Astrocyte (in vitro differentiated cells and primary cell): ENCODE measurements around the gene REPIN1. TPM values are rescaled to one million over a fixed set of nuclear protein-coding genes. Genes with fewer than 3 reads are reported as not detected.

Source experiments
- DNase-seq: peaks from one replicate; pipeline ENCODE4 v3.0.0-alpha.2; 2010; ENCODE audit warnings: low read depth
- FAIRE-seq: peaks from 2 replicates; lab custom pipeline; 2011; peaks lifted over from hg19 to GRCh38; lab: Jason Lieb, UNC
- H2AFZ ChIP-seq: 2 replicates; pipeline ENCODE4 v1.6.0; 2012; ENCODE audit warnings: low read depth, low read length, inconsistent platforms
- H3K27ac ChIP-seq: 2 replicates; pipeline ENCODE4 v1.5.1; 2011; ENCODE audit warnings: low read depth, low read length, inconsistent platforms
- H3K27me3 ChIP-seq: 2 replicates; pipeline ENCODE4 v1.6.0; 2011; ENCODE audit warnings: low read length, inconsistent platforms; ENCODE audit not compliant: insufficient read depth
- H3K36me3 ChIP-seq: 2 replicates; pipeline ENCODE4 v1.5.1; 2011; ENCODE audit warnings: low read length, inconsistent platforms; ENCODE audit not compliant: insufficient read depth
- H3K4me1 ChIP-seq: 2 replicates; pipeline ENCODE4 v1.5.1; 2011; ENCODE audit warnings: low read length, inconsistent platforms; ENCODE audit not compliant: insufficient read depth
- H3K4me2 ChIP-seq: 2 replicates; pipeline ENCODE4 v1.6.0; 2012; ENCODE audit warnings: low read length, inconsistent platforms
- H3K4me3 ChIP-seq: 2 replicates; pipeline ENCODE4 v1.5.1; 2011; ENCODE audit warnings: low read depth, mild to moderate bottlenecking, low read length, inconsistent platforms; ENCODE audit not compliant: insufficient read depth
- H3K79me2 ChIP-seq: 2 replicates; pipeline ENCODE4 v1.6.0; 2012; ENCODE audit warnings: mild to moderate bottlenecking, low read length, inconsistent platforms; ENCODE audit not compliant: insufficient read depth
- H3K9ac ChIP-seq: 2 replicates; pipeline ENCODE4 v1.6.0; 2012; ENCODE audit warnings: mild to moderate bottlenecking, low read length, inconsistent platforms
- H3K9me3 ChIP-seq: 2 replicates; pipeline ENCODE4 v1.5.1; 2012; ENCODE audit warnings: low read depth, mild to moderate bottlenecking, low read length, inconsistent platforms; ENCODE audit not compliant: insufficient read depth
- H4K20me1 ChIP-seq: 2 replicates; pipeline ENCODE4 v1.6.0; 2012; ENCODE audit warnings: low read length, inconsistent platforms; ENCODE audit not compliant: insufficient read depth
- H3K27ac Mint-ChIP-seq: one replicate; pipeline ENCODE4 v1.8.0; 2021; ENCODE audit warnings: mild to moderate bottlenecking, mixed read lengths; ENCODE audit not compliant: unreplicated experiment
- H3K27me3 Mint-ChIP-seq: one replicate; pipeline ENCODE4 v1.8.0; 2021; ENCODE audit warnings: low read depth, mixed read lengths; ENCODE audit not compliant: unreplicated experiment
- H3K36me3 Mint-ChIP-seq: one replicate; pipeline ENCODE4 v1.8.0; 2021; ENCODE audit warnings: low read depth, mixed read lengths; ENCODE audit not compliant: unreplicated experiment
- H3K4me1 Mint-ChIP-seq: one replicate; pipeline ENCODE4 v1.8.0; 2021; ENCODE audit warnings: low read depth, mixed read lengths; ENCODE audit not compliant: unreplicated experiment
- H3K4me3 Mint-ChIP-seq: one replicate; pipeline ENCODE4 v1.8.0; 2021; ENCODE audit warnings: mild to moderate bottlenecking, moderate library complexity, mixed read lengths; ENCODE audit not compliant: unreplicated experiment
- H3K9me3 Mint-ChIP-seq: one replicate; pipeline ENCODE4 v1.8.0; 2021; ENCODE audit warnings: mild to moderate bottlenecking, mixed read lengths; ENCODE audit not compliant: unreplicated experiment
- CTCF ChIP-seq: IDR thresholded peaks from 2 replicates; pipeline ENCODE4 v1.5.1; 2011; ENCODE audit warnings: low read depth, mild to moderate bottlenecking, inconsistent platforms, low read length, moderate library complexity; ENCODE audit not compliant: insufficient read depth
- EZH2 ChIP-seq: IDR thresholded peaks from 2 replicates; pipeline ENCODE4 v1.6.1; 2012; ENCODE audit warnings: mild to moderate bottlenecking, low read length, inconsistent platforms; ENCODE audit not compliant: insufficient read depth
- total RNA-seq: library from RNA; stranded (reverse); gene quantifications from 2 replicates; pipeline ENCODE4 v1.2.1, GENCODE V29; 2021

Gene REPIN1
- total RNA-seq, 1 donor from 2014 or later, result 95.3 TPM

DNA sequence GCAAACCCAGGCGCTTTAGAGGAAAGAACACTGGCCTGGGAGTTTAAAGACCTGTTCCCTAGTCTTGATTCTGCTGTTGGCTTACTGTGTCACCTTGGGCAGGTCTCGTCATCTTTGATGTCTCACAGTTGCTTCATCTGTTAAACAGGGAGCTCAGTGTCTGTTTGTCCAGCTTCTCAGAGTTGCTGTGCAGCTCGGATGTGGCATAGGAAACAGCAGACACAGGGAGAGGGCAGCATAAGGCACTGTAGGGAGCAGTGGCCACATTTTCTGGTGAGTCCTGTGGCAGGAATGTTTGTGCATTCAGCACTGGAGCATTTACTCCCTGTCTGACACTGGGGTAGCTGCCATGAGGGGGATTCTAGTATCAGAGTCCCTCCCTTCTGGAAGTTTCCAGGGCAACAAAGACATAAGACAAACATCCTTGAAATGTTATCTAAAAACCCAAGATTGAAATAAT is 2.0 kb downstream of the REPIN1 start:
- Mint-ChIP-seq H3K27me3 (no peaks in the 10 kb centered on the region), H3K9me3 (no peaks in the 10 kb centered on the region), H3K36me3 (peaks cover 9% of the 10 kb centered on the region), H3K27ac (peak overlapping the region; percentile 98), H3K4me1 (peaks cover 14% of the 10 kb centered on the region), H3K4me3 (peak overlapping the region; percentile 97)
- Histone ChIP-seq H3K4me2 (peak overlapping the region; percentile 83), H3K9ac (peak overlapping the region; percentile 87), H4K20me1 (peaks cover 18% of the 10 kb centered on the region), H3K79me2 (peaks cover 42% of the 10 kb centered on the region), H3K27ac (peak overlapping the region; percentile 68), H2AFZ (no peak overlapping the region), H3K9me3 (no peaks in the 10 kb centered on the region), H3K4me3 (peak overlapping the region; percentile 74), H3K4me1 (peaks cover 29% of the 10 kb centered on the region), H3K36me3 (peaks cover 6% of the 10 kb centered on the region), H3K27me3 (no peaks in the 10 kb centered on the region)
- TF ChIP-seq CTCF (no peak), EZH2 (no peak)
- DNase-seq, result peak; percentile 76
- no peak for FAIRE-seq

GRCh38 chr7:150371131-150371995 is 2.7 kb downstream of the REPIN1 start:
- H3K27ac ChIP-seq, result peak overlapping the region; percentile 68
- peak overlapping the region; percentile 87 for H3K9ac ChIP-seq
- H3K4me1 ChIP-seq, result peaks cover 29% of the 10 kb centered on the region
- no peak for TF ChIP-seq EZH2
- no peak for TF ChIP-seq CTCF
- H3K27ac Mint-ChIP-seq, result peak overlapping the region; percentile 98
- peak overlapping the region; percentile 83 for H3K4me2 ChIP-seq
- H3K4me3 Mint-ChIP-seq, result peak overlapping the region; percentile 97
- peaks cover 18% of the 10 kb centered on the region for H4K20me1 ChIP-seq
- H3K27me3 Mint-ChIP-seq, result no peaks in the 10 kb centered on the region
- peaks cover 42% of the 10 kb centered on the region for H3K79me2 ChIP-seq
- no peaks in the 10 kb centered on the region for H3K27me3 ChIP-seq
- H3K4me1 Mint-ChIP-seq, result peaks cover 18% of the 10 kb centered on the region
- peaks cover 9% of the 10 kb centered on the region for H3K36me3 Mint-ChIP-seq
- H3K9me3 Mint-ChIP-seq, result no peaks in the 10 kb centered on the region
- H3K4me3 ChIP-seq, result no peak overlapping the region
- peaks cover 6% of the 10 kb centered on the region for H3K36me3 ChIP-seq
- FAIRE-seq, result no peak
- no peaks in the 10 kb centered on the region for H3K9me3 ChIP-seq
- H2AFZ ChIP-seq, result no peak overlapping the region
- no peak for DNase-seq

- peaks cover 6% of the 10 kb centered on the region for H3K36me3 ChIP-seq
- no peak overlapping the region for H3K4me3 Mint-ChIP-seq
- H4K20me1 ChIP-seq, result peaks cover 18% of the 10 kb centered on the region
- peaks cover 29% of the 10 kb centered on the region for H3K4me1 ChIP-seq
- H3K79me2 ChIP-seq, result peaks cover 42% of the 10 kb centered on the region
- H3K9me3 Mint-ChIP-seq, result no peaks in the 10 kb centered on the region
- no peaks in the 10 kb centered on the region for H3K27me3 ChIP-seq
- no peak overlapping the region for H2AFZ ChIP-seq
- H3K27me3 Mint-ChIP-seq, result no peaks in the 10 kb centered on the region
- DNase-seq, result no peak
- peaks cover 9% of the 10 kb centered on the region for H3K36me3 Mint-ChIP-seq
- H3K4me2 ChIP-seq, result no peak overlapping the region
- H3K4me1 Mint-ChIP-seq, result peaks cover 21% of the 10 kb centered on the region
- FAIRE-seq, result no peak
- TF ChIP-seq EZH2 (no peak), CTCF (no peak)
- no peak overlapping the region for H3K27ac ChIP-seq
- H3K27ac Mint-ChIP-seq, result no peak overlapping the region
- H3K9ac ChIP-seq, result no peak overlapping the region
- H3K4me3 ChIP-seq, result no peak overlapping the region
- no peaks in the 10 kb centered on the region for H3K9me3 ChIP-seq
Measured at GRCh38 chr7:150371996-150372270, 3.3 kb downstream of the REPIN1 start.
